ENCODE data around the gene LDLRAD3. TPM values are rescaled to one million over a fixed set of nuclear protein-coding genes. Genes with fewer than 3 reads are reported as not detected.

LDLRAD3 gene
- total RNA-seq, 2 experiments from 2014 or later, result 0.22 to 0.59 TPM

DNA sequence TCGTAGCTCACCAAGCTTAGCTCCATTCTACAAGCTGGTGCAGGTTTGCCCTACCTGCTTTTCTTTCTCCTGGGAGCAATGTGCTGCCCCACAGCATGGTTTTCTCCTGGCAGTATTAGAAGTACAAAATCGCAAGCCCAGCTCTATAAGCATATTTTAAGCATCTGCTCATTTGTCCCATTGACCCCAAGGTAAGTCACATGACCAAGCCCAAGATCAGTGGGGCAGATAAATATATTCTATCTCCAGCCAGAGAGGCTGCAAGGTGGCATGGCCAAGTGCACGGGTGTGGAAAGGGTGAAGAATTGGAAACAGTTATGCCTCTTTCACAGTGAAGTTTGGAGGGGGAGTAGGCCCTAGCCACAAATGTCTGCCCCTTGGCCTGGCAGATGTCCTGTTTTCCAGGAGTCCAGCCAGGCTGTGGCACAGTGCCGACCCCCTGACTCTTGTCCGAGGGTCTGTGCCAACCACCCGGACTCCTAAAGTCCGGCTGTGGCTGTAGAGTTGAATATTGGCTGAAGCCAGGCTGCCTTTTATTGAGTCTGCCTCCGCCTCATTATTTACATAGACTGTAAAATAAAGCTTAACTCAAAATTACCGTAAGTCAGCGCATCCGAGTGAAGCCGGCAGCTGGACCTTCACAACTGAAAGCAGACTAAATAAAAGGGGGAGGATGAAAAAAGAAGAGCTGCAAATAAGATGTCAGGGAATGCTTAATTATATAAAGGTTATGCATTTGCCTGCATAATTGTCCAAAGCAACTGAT is 179.7 kb downstream of the LDLRAD3 start:
- intact Hi-C loops (cut with micrococcal nuclease), result no loop called here
- ChIA-PET POLR2A (no interaction called here), CTCF (interaction anchor here (0.9 kb wide), 1 partner anchor 13 kb away, joined by 3 read pairs; no protein-coding TSS in a partner anchor)
- ATAC-seq (no peak), DNase-seq (no peak)
- no peak overlapping the region for H3K27ac Mint-ChIP-seq
- TF ChIP-seq, protein P1, sequence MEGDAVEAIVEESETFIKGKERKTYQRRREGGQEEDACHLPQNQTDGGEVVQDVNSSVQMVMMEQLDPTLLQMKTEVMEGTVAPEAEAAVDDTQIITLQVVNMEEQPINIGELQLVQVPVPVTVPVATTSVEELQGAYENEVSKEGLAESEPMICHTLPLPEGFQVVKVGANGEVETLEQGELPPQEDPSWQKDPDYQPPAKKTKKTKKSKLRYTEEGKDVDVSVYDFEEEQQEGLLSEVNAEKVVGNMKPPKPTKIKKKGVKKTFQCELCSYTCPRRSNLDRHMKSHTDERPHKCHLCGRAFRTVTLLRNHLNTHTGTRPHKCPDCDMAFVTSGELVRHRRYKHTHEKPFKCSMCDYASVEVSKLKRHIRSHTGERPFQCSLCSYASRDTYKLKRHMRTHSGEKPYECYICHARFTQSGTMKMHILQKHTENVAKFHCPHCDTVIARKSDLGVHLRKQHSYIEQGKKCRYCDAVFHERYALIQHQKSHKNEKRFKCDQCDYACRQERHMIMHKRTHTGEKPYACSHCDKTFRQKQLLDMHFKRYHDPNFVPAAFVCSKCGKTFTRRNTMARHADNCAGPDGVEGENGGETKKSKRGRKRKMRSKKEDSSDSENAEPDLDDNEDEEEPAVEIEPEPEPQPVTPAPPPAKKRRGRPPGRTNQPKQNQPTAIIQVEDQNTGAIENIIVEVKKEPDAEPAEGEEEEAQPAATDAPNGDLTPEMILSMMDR (IDR thresholded peaks at IDR 0.05), result no peak
- H3K9me3 Mint-ChIP-seq, result no peaks in the 10 kb centered on the region
- H3K4me3 Mint-ChIP-seq, result no peak overlapping the region
- H3K36me3 Mint-ChIP-seq (ENCODE audit: low read depth), result no peaks in the 10 kb centered on the region
- H3K4me1 Mint-ChIP-seq (ENCODE audit: low read depth), result no peaks in the 10 kb centered on the region
- H3K27me3 Mint-ChIP-seq, result peaks cover 16% of the 10 kb centered on the region

DNA sequence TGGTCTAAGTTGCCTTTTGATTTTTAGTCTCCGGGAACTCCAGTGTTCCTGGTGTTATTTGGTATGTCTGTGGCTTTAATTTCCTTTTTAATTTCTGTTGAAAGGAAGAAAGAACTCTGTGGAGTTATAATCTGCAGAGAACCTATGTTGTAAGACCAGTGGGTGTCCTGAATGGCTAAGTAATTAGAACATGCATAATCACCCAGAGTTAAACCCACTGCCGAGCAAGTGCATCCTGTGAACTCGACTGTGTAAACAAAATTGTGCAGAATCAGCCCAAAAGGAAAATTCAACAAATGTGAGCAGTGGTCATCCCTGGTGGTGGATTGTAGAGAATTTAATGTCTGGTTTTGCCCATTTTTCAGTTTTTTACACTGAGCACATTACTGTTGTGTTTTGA is 182.8 kb downstream of the LDLRAD3 start:
- intact Hi-C loops (cut with micrococcal nuclease), result no loop called here

DNA sequence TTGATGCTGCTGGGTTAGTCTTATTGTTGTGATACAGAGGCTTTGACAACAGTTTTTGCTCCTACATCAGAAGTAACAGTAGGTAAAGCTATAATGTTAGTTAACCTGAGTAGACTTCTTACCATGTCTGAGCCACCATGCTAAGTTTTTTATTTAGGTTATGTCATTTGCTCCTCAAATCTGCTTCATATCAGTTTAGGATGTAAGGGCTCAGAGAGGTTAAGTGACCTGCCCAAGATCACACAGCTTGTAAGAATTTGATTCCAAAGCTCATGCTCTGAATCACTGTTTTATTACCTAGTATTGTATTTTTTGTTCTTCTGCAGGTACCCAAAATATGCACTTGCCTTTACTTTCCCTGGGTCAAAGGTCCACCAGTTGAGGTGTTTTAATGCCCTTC is 183.7 kb downstream of the LDLRAD3 start:
- no peak for DNase-seq
- Mint-ChIP-seq H3K27me3 (peaks cover 19% of the 10 kb centered on the region), H3K4me3 (no peak overlapping the region), H3K9me3 (no peaks in the 10 kb centered on the region), H3K4me1 (ENCODE audit: low read depth) (no peaks in the 10 kb centered on the region), H3K27ac (no peak overlapping the region), H3K36me3 (ENCODE audit: low read depth) (no peaks in the 10 kb centered on the region)
- TF ChIP-seq, protein P1 (IDR thresholded peaks at IDR 0.05), result no peak
- POLR2A ChIA-PET, result no interaction called here
- CTCF ChIA-PET, result no interaction called here
- intact Hi-C loops (cut with micrococcal nuclease), result no loop called here
- ATAC-seq, result no peak

More for the DNA sequence above, 182.8 kb downstream of the LDLRAD3 start:
- CTCF ChIA-PET, result no interaction called here
- DNase-seq (no peak), ATAC-seq (no peak)
- Mint-ChIP-seq H3K4me1 (ENCODE audit: low read depth) (no peaks in the 10 kb centered on the region), H3K4me3 (no peak overlapping the region), H3K9me3 (no peaks in the 10 kb centered on the region), H3K36me3 (ENCODE audit: low read depth) (no peaks in the 10 kb centered on the region), H3K27ac (no peak overlapping the region), H3K27me3 (peaks cover 19% of the 10 kb centered on the region)
- TF ChIP-seq, protein P1 (IDR thresholded peaks at IDR 0.05), result no peak
- POLR2A ChIA-PET, result no interaction called here

DNA sequence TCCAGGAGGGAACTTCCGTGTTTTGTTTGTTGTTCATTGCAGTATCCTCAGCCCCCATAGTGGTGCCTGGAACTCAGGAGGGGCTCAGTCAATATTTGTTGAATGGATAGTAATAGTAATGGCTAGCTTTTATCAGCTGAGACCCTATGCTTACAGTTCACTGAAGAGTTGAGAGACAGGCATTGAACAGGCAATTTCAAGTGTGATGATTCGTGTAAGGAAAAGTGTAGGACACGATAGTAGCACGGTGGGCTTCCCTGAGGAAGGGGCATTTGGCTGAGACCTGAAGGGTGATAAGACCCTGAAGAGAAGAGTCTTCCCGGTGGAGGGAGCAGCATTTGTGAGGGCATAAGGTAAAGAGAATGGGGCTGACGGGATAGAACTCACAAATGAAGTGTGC is 186.1 kb downstream of the LDLRAD3 start:
- Mint-ChIP-seq H3K9me3 (no peaks in the 10 kb centered on the region), H3K4me3 (no peak overlapping the region), H3K27ac (no peak overlapping the region), H3K36me3 (ENCODE audit: low read depth) (no peaks in the 10 kb centered on the region), H3K4me1 (ENCODE audit: low read depth) (no peaks in the 10 kb centered on the region), H3K27me3 (peaks cover 17% of the 10 kb centered on the region)
- ChIA-PET CTCF (no interaction called here), POLR2A (no interaction called here)
- intact Hi-C loops (cut with micrococcal nuclease), result no loop called here
- TF ChIP-seq, protein P1 (IDR thresholded peaks at IDR 0.05), result no peak
- DNase-seq (no peak), ATAC-seq (no peak)

DNA sequence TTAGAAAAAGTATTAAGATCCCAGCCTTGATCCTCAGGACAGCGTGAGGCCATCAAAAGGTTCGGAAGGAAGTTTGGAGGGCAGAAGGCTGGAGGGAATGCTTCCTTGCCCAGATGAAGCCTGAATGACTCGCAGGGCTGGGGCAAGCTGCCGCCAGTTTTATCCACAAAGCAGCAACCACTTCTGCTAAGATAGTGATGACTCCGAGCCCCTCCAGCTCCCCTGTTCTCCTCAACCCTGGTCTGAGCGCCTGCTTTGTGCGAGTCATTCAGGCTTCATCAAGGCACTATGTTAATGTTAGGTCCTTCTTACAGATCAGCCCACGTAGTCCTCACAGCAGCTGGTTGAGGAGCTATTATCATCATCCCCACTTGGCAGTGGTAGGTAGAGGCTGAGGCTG is 186.5 kb downstream of the LDLRAD3 start:
- intact Hi-C loops (cut with micrococcal nuclease), result no loop called here
- ChIA-PET POLR2A (no interaction called here), CTCF (interaction anchor here (1.3 to 2.0 kb wide), 3 partner anchors 32 to 516 kb away, joined by 3 to 13 read pairs (median 4); no protein-coding TSS in a partner anchor)
- no peak overlapping the region for H3K4me3 Mint-ChIP-seq
- TF ChIP-seq, protein P1 (IDR thresholded peaks at IDR 0.05), result no peak
- no peaks in the 10 kb centered on the region for H3K36me3 Mint-ChIP-seq (ENCODE audit: low read depth)
- H3K9me3 Mint-ChIP-seq, result no peaks in the 10 kb centered on the region
- no peaks in the 10 kb centered on the region for H3K4me1 Mint-ChIP-seq (ENCODE audit: low read depth)
- peaks cover 14% of the 10 kb centered on the region for H3K27me3 Mint-ChIP-seq
- DNase-seq, result no peak
- ATAC-seq, result no peak
- no peak overlapping the region for H3K27ac Mint-ChIP-seq

Data from activated CD8-positive, alpha-beta T cell treated with anti-CD3 and anti-CD28 coated beads for 36 hours (primary cell).